ENCODE measurements around the gene GLIS1.

DNA sequence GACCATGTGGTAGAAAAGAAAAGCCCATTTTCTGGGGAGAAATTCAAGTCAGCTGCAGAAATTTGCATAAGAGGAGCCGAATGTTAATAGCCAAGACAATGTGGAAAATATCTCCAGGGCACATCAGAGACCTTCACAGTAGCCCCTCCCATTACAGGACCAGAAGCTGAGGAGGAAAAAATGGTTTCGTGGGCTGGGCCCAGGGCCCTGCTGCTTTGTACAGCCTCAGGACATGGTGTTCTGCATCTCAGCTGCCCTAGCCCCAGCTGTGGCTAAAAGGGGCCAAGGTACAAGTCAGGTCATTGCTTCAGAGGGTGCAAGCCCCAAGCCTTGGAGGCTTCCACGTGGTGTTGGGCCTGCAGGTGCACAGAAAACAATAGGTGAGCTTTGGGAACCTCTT is 171.5 kb downstream of the GLIS1 start:
- no peak for TF ChIP-seq POLR2A (IDR thresholded peaks at IDR 0.05; ENCODE audit: extremely low read depth, insufficient read length)
- TF ChIP-seq MYC (IDR thresholded peaks at IDR 0.05; ENCODE audit: low read depth, low read length) = no peak
- TF ChIP-seq, protein P1, sequence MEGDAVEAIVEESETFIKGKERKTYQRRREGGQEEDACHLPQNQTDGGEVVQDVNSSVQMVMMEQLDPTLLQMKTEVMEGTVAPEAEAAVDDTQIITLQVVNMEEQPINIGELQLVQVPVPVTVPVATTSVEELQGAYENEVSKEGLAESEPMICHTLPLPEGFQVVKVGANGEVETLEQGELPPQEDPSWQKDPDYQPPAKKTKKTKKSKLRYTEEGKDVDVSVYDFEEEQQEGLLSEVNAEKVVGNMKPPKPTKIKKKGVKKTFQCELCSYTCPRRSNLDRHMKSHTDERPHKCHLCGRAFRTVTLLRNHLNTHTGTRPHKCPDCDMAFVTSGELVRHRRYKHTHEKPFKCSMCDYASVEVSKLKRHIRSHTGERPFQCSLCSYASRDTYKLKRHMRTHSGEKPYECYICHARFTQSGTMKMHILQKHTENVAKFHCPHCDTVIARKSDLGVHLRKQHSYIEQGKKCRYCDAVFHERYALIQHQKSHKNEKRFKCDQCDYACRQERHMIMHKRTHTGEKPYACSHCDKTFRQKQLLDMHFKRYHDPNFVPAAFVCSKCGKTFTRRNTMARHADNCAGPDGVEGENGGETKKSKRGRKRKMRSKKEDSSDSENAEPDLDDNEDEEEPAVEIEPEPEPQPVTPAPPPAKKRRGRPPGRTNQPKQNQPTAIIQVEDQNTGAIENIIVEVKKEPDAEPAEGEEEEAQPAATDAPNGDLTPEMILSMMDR (IDR thresholded peaks at IDR 0.05; ENCODE audit: low read depth, low read length) = no peak

Data from NB4 (cell line).